ENCODE results near the gene CHMP2B. TPM values are rescaled to one million over a fixed set of nuclear protein-coding genes. Genes with fewer than 3 reads are reported as not detected.
A peak's percentile ranks its signal among the peaks of the same experiment; 100 is the strongest.

Gene CHMP2B
- total RNA-seq, 1 experiment from 2014 or later: 39.3 TPM

DNA sequence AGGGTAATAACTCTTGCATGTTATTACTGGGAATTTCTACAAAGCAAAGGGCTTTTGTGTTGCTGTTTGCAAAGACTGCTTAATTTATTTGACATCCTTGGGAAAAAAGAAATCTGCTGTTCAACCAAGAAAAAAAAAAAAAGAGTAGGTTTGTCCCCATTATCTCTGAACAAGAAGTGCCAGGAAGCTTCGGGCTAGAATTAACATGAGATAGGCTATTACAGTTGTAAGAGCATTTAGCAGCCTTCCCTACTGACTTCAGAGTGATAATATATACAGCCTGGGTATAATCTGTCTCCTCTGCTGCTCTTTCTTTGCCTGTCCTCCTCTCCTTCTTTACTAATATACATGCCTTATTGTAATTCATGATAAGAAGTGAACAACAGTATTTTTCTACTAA is 23.3 kb upstream of the CHMP2B start:
- Histone ChIP-seq H2AK5ac (ENCODE audit: insufficient read length, low read length) (no peak overlapping the region), H3K14ac (ENCODE audit: insufficient read depth, low read length) (no peak overlapping the region), H2BK20ac (ENCODE audit: low read depth, low read length, poor library complexity, severe bottlenecking) (no peak overlapping the region), H3K18ac (ENCODE audit: insufficient read length, low read depth, low read length) (no peak overlapping the region), H2BK5ac (ENCODE audit: insufficient read length, low read length) (no peak overlapping the region), H3K56ac (ENCODE audit: insufficient read length, low read depth, low read length) (no peak overlapping the region), H4K91ac (ENCODE audit: insufficient read length, low read depth, low read length) (no peak overlapping the region), H3K4me2 (ENCODE audit: insufficient read depth, insufficient read length, low read length) (no peak overlapping the region), H2BK12ac (ENCODE audit: insufficient read length, low read depth, low read length) (no peak overlapping the region), H3T11ph (ENCODE audit: low read length) (no peak overlapping the region), H3K4me1 (ENCODE audit: insufficient read depth, low read length) (no peaks in the 10 kb centered on the region), H3K27ac (ENCODE audit: insufficient read length, low read depth, low read length) (no peak overlapping the region), H3K9ac (ENCODE audit: extremely low read depth, insufficient read length, low read length) (no peak overlapping the region), H3K27me3 (ENCODE audit: insufficient read depth, low read length) (no peaks in the 10 kb centered on the region), H2BK120ac (ENCODE audit: low read depth, low read length, poor library complexity, severe bottlenecking) (no peak overlapping the region), H3K23ac (ENCODE audit: insufficient read length, low read depth, low read length) (no peak overlapping the region), H3K79me1 (ENCODE audit: insufficient read depth, low read depth, low read length, poor library complexity, severe bottlenecking) (no peaks in the 10 kb centered on the region), H4K8ac (replicated peaks; ENCODE audit: insufficient read length, low read depth, low read length) (no peak overlapping the region), H4K20me1 (ENCODE audit: control insufficient read depth, insufficient read depth, insufficient read length) (no peaks in the 10 kb centered on the region), H3K23me2 (ENCODE audit: insufficient read length, low read depth, low read length, poor library complexity, severe bottlenecking) (no peaks in the 10 kb centered on the region), H2BK15ac (ENCODE audit: low read depth, low read length) (no peak overlapping the region), H3K4ac (ENCODE audit: low read depth, low read length) (no peak overlapping the region), H3K79me2 (ENCODE audit: insufficient read depth, low read length) (no peaks in the 10 kb centered on the region), H4K5ac (ENCODE audit: insufficient read length, low read depth, low read length) (no peak overlapping the region), H2AFZ (ENCODE audit: low read length) (no peak overlapping the region), H3K9me3 (ENCODE audit: control insufficient read depth, low read depth, low read length) (no peaks in the 10 kb centered on the region)
- no peaks in the 10 kb centered on the region for H3K27me3 Mint-ChIP-seq (ENCODE audit: low read depth)
- H3K4me3 Mint-ChIP-seq: no peak overlapping the region
- no peaks in the 10 kb centered on the region for H3K9me3 Mint-ChIP-seq
- peak overlapping the region in 1 of 3 experiments; percentile 11; a peak in 1 of 7 replicates for H3K27ac Mint-ChIP-seq
- peaks cover 5 to 8% of the 10 kb centered on the region in 2 experiments for H3K4me1 Mint-ChIP-seq
- TF ChIP-seq, protein P1, sequence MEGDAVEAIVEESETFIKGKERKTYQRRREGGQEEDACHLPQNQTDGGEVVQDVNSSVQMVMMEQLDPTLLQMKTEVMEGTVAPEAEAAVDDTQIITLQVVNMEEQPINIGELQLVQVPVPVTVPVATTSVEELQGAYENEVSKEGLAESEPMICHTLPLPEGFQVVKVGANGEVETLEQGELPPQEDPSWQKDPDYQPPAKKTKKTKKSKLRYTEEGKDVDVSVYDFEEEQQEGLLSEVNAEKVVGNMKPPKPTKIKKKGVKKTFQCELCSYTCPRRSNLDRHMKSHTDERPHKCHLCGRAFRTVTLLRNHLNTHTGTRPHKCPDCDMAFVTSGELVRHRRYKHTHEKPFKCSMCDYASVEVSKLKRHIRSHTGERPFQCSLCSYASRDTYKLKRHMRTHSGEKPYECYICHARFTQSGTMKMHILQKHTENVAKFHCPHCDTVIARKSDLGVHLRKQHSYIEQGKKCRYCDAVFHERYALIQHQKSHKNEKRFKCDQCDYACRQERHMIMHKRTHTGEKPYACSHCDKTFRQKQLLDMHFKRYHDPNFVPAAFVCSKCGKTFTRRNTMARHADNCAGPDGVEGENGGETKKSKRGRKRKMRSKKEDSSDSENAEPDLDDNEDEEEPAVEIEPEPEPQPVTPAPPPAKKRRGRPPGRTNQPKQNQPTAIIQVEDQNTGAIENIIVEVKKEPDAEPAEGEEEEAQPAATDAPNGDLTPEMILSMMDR (conservative IDR thresholded peaks at IDR 0.05): no peak
- no CpG with 5 or more reads among the region's 1 CpG for WGBS (ENCODE audit: extremely low coverage, insufficient read length, low lambda C conversion rate)
- no peak for DNase-seq
- H3K36me3 Mint-ChIP-seq (ENCODE audit: insufficient read depth in 1 of 3, low read depth in 3 of 3): no peaks in the 10 kb centered on the region
